Esophagus (tissue), 2 donors: ENCODE results near the gene SLC10A7. TPM values are rescaled to one million over a fixed set of nuclear protein-coding genes. Genes with fewer than 3 reads are reported as not detected.
"Not testable (repeated sequence)": the region's sequence is repeated elsewhere in the genome, so short reads cannot be mapped to it uniquely, and the experiment has no call there.

ENCODE experiments used
- H3K27ac ChIP-seq, 2 donors: one replicate each; pipeline ENCODE4 v1.5.1; 2013; ENCODE audit warnings: low read depth in 2 of 2, mild to moderate bottlenecking in 2 of 2, inconsistent platforms in 1 of 2, low read length in 1 of 2, moderate library complexity in 1 of 2
- H3K27me3 ChIP-seq, 2 donors: one replicate each; pipeline ENCODE4 v1.6.1; 2013; ENCODE audit warnings: low read length in 2 of 2, control low read depth in 1 of 2, mild to moderate bottlenecking in 1 of 2; ENCODE audit not compliant: insufficient read depth in 2 of 2, control insufficient read depth in 1 of 2
- H3K36me3 ChIP-seq, 2 donors: one replicate each; pipeline ENCODE4 v1.6.1; 2013; ENCODE audit warnings: low read length in 1 of 2; ENCODE audit not compliant: control insufficient read depth in 2 of 2, insufficient read depth in 2 of 2
- H3K4me1 ChIP-seq, 2 donors: one replicate each; pipeline ENCODE4 v1.6.1; 2013; ENCODE audit warnings: low read length in 1 of 2; ENCODE audit not compliant: control insufficient read depth in 2 of 2, insufficient read depth in 2 of 2
- H3K4me3 ChIP-seq, 2 donors: one replicate each; pipeline ENCODE4 v1.5.1; 2013; ENCODE audit warnings: low read length in 2 of 2, mild to moderate bottlenecking in 2 of 2, low read depth in 1 of 2, moderate library complexity in 1 of 2
- H3K9me3 ChIP-seq, 2 donors: one replicate each; pipeline ENCODE4 v1.6.1; 2013; ENCODE audit warnings: mild to moderate bottlenecking in 2 of 2, low read depth in 1 of 2, low read length in 1 of 2, moderate library complexity in 1 of 2; ENCODE audit not compliant: control insufficient read depth in 2 of 2, insufficient read depth in 1 of 2
- WGBS, 2 donors: extraction: QIAGEN DNeasy Blood & Tissue Kit; methylation state at CpG; one replicate each; pipeline ENCODE4 v1.1.7; 2013; 5-methylcytosine and 5-hydroxymethylcytosine counted together
- polyA plus RNA-seq, 2 donors: library from polyadenylated mRNA; stranded (reverse); fragments of 200-250 nt; gene quantifications; one replicate each; pipeline ENCODE4 v1.2.3, GENCODE V29; 2013
- donor health status: healthy with polysubstance abuse.
- donor health status: Bipolar disorder and iron deficiency.

Gene SLC10A7
- polyA plus RNA-seq, 2 donors, result 2.5 to 3.8 TPM

DNA sequence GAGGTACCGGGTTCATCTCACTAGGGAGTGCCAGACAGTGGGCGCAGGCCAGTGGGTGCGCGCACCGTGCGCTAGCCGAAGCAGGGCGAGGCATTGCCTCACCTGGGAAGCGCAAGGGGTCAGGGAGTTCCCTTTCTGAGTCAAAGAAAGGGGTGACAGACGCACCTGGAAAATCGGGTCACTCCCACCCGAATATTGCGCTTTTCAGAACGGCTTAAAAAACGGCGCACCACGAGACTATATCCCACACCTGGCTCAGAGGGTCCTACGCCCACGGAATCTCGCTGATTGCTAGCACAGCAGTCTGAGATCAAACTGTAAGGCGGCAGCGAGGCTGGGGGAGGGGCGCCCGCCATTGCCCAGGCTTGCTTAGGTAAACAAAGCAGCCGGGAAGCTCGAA lies 171.6 kb downstream of the SLC10A7 start:
- H3K9me3 ChIP-seq, H3K4me1 ChIP-seq, H3K36me3 ChIP-seq, H3K27ac ChIP-seq, H3K27me3 ChIP-seq, H3K4me3 ChIP-seq: not testable (repeated sequence)
- 59 to 78% methylated on average over 9 to 14 of the region's 26 CpGs for WGBS, 2 donors

DNA sequence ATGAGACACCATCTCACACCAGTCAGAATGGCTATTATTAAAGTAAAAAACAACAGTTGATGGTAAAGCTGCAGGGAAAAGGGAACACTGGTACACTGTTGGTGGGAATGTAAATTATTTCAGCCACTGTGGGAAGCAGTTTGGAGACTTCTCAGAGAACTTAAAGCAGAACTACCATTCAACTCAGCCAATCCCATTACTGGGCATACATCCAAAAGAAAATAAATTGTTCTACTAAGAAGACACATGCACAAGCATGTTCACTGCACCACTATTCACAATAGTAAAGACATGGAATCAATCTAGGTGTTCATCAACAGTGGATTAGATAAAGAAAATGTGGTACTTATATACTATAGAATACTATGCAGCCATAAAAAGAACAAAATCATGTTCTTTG lies 172.4 kb downstream of the SLC10A7 start:
- Histone ChIP-seq H3K36me3 (no peaks in the 10 kb centered on the region), H3K9me3 (no peaks in the 10 kb centered on the region), H3K4me1 (no peaks in the 10 kb centered on the region), H3K4me3 (no peak overlapping the region), H3K27me3 (no peaks in the 10 kb centered on the region), H3K27ac (no peak overlapping the region)

DNA sequence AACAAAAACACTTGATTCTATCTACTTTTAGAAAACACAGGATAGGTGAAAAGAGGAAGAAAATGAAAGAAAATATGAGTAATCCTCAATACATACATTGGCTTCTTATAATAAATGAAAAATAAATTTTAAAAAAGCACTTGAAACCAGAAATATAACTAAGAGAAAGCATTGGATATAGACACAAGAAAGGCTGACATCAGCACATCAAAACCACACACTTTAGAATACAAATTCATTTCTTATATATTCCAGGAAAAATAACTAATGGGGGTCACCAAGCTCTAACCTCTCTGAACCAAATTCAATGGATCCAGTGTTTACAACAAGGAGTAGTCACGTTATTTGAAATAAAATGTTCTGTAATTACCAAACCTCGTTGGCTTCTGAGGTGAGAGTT lies 173.9 kb downstream of the SLC10A7 start:
- Histone ChIP-seq H3K4me1 (no peaks in the 10 kb centered on the region), H3K9me3 (no peaks in the 10 kb centered on the region), H3K27me3 (no peaks in the 10 kb centered on the region), H3K36me3 (no peaks in the 10 kb centered on the region), H3K27ac (no peak overlapping the region), H3K4me3 (no peak overlapping the region)
- whole genome bisulfite sequencing, 2 donors, result 70 to 75% methylated on average over 2 of the region's 2 CpGs

DNA sequence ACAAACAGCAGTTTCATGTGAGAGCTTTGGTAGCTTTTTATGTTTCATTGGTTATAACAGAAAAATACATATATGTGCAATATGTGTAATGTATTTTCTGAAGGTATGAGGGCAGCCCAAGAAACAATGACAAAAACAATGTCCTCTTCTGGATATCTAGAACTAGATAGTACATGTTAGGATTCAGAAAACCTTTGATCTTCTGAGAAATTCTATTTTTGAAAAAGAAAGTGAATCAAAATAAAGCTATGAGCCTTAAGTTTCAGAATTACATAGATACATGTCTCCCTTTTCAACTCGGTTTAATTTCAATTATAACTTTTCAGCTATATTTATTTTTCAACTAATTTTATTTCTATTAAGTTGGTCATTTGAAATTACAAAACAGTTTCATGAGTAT lies 175.5 kb downstream of the SLC10A7 start:
- no peaks in the 10 kb centered on the region for H3K27me3 ChIP-seq
- WGBS, 2 donors, result 71 to 82% methylated on average over 1 of the region's 1 CpG
- H3K36me3 ChIP-seq, result no peaks in the 10 kb centered on the region
- H3K27ac ChIP-seq, result no peak overlapping the region
- no peaks in the 10 kb centered on the region for H3K4me1 ChIP-seq
- no peaks in the 10 kb centered on the region for H3K9me3 ChIP-seq
- H3K4me3 ChIP-seq, result no peak overlapping the region

DNA sequence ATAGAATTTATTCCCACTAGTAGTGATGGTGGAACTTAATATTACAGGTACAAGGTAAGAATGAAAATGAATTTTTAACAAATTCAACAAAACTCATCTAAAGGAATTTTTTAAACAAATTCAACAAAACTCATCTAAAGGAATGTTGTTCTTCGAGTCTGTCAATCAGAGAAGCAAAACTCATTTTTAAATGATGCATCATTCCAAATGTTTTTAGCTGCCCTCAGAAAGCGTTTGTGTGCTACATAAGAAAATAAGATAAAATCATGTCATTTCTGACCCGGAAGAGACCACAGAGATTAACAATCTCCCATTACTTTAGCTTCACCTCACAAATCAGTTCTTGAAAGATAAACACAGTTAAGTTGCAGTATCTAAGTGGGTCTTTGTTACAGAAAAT lies 178.0 kb downstream of the SLC10A7 start:
- Histone ChIP-seq H3K27me3 (no peaks in the 10 kb centered on the region), H3K4me3 (no peak overlapping the region), H3K4me1 (no peaks in the 10 kb centered on the region), H3K9me3 (no peaks in the 10 kb centered on the region), H3K36me3 (no peaks in the 10 kb centered on the region), H3K27ac (no peak overlapping the region)
- WGBS, 2 donors, result 68% methylated on average over 3 of the region's 3 CpGs

DNA sequence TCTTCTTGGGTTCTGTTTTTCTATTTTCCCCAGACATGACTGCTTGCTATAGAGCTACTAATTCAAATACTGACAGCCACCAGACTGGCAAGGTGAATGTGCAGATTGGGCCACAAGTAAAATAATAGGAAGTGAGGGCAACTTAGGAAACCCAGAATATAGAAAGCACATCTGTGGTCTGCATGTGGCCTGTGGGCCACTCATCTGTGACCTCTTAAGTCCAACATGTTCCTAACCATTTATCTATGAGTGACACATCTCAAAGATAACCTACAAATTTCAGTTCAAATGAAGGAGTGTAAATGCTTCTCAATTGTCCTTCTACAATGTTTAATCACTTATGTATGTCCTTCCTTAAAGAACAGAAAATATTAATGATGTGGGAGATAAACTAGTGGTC lies 178.5 kb downstream of the SLC10A7 start:
- H3K36me3 ChIP-seq, result no peaks in the 10 kb centered on the region
- H3K9me3 ChIP-seq, result no peaks in the 10 kb centered on the region
- H3K4me1 ChIP-seq, result no peaks in the 10 kb centered on the region
- no peak overlapping the region for H3K27ac ChIP-seq
- no peak overlapping the region for H3K4me3 ChIP-seq
- H3K27me3 ChIP-seq, result no peaks in the 10 kb centered on the region

DNA sequence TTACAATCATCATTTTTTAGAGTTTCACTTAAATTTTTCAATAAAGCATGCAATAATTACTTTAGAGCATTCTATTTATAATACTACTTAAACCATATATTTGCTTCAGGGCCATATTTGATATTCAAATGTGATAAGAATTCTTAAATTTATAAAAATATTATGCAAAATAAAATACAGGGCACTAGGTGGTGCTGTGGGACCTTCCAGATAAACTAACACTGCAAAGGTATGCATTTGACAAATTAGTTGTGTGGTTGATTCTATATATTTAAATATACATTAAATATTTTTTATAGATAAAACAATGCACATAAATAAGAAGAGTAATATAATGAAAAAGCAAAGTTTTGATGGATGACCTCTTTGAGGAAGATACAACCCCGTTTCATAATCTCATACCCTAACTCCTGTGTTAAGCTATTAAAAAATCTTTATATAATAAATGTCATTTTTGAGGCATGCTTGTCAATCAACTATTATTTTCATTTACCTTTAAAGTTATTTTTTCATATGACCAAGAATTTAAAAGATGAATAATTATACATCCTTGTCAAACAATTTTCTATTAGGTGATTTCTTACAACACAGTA lies 179.0 kb downstream of the SLC10A7 start:
- 86 to 90% methylated on average over 1 of the region's 1 CpG for WGBS, 2 donors
- Histone ChIP-seq H3K27me3 (no peaks in the 10 kb centered on the region), H3K36me3 (no peaks in the 10 kb centered on the region), H3K4me3 (no peak overlapping the region), H3K4me1 (no peaks in the 10 kb centered on the region), H3K9me3 (no peaks in the 10 kb centered on the region), H3K27ac (no peak overlapping the region)

DNA sequence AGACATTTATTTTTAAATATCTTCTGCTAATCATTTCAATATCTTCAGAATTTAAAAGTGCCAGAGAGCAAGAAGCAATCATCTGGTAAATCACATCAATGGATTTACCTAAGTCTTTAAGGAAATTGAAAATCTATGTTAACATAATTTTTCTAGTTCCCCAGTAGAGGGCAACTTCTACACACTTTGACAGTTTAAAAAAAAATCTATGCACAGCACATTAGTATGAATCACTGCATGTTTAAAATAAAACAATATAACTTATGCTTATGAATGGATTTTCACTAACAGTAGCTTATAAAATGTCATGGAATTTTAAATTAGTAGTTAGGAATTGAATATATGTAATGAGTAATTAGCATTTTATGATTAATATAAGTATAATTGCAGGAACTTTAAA lies 180.9 kb downstream of the SLC10A7 start:
- Histone ChIP-seq H3K9me3 (no peaks in the 10 kb centered on the region), H3K4me1 (no peaks in the 10 kb centered on the region), H3K36me3 (no peaks in the 10 kb centered on the region), H3K27ac (no peak overlapping the region), H3K27me3 (no peaks in the 10 kb centered on the region), H3K4me3 (no peak overlapping the region)

DNA sequence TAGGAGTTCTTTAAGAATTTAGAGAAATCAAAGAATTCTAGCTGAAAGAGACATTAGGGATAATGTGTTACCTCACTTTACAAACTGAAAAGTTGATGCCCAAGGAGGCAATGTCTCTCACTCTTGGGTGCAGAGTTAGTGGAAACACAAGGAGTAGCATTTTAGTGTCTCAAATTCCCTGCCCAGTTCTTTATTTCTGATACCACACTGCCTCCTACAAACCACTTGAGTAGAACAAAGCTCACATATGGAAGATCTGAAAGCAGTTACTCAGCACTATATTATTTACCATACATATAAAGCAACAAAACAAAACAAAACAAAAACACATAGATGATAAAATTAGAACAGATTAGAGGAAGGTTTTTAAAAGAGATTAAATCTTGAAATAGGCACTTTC lies 183.2 kb downstream of the SLC10A7 start:
- H3K4me1 ChIP-seq, result no peaks in the 10 kb centered on the region
- no peaks in the 10 kb centered on the region for H3K9me3 ChIP-seq
- H3K4me3 ChIP-seq, result no peak overlapping the region
- no peaks in the 10 kb centered on the region for H3K36me3 ChIP-seq
- no peaks in the 10 kb centered on the region for H3K27me3 ChIP-seq
- H3K27ac ChIP-seq, result no peak overlapping the region

DNA sequence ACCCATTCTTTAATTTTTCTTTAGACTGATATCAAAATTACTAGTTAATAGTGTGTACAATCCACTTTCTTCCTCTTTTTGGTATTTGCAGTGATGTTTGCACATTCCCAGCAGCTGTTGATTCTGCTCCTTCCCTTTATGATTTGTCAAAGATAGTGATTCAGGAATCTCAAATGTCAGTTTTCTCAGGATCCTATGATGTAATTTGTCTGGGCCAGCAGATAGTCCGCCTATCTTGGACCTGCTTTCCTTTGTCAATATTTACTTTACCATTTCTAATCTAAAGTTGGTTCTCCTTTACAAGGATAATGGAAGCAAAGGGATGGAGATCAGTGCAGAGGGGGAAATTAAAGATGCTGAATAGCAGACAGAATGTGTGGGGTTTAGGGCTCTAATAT lies 185.3 kb downstream of the SLC10A7 start:
- no peaks in the 10 kb centered on the region for H3K27me3 ChIP-seq
- H3K4me1 ChIP-seq, result no peaks in the 10 kb centered on the region
- no peak overlapping the region for H3K27ac ChIP-seq
- no peak overlapping the region for H3K4me3 ChIP-seq
- 28 to 29% methylated on average over 1 of the region's 1 CpG for WGBS, 2 donors
- no peaks in the 10 kb centered on the region for H3K9me3 ChIP-seq
- H3K36me3 ChIP-seq, result no peaks in the 10 kb centered on the region
